ENCODE results near the gene SCUBE1. TPM values are rescaled to one million over a fixed set of nuclear protein-coding genes. Genes with fewer than 3 reads are reported as not detected.
A peak's percentile ranks its signal among the peaks of the same experiment; 100 is the strongest.

The SCUBE1 gene
- total RNA-seq, 4 donors from 2014 or later, result 0.68 to 6.4 (median 1.7) TPM

- Histone ChIP-seq H3K4me1 (peaks cover 0 to 19% (median 17%) of the 10 kb centered on the region in 4 donors), H3K27me3 (peaks cover 4% of the 10 kb centered on the region), H3K27ac (no peak overlapping the region), H3K9me3 (no peaks in the 10 kb centered on the region), H3K4me3 (no peak overlapping the region), H3K36me3 (no peaks in the 10 kb centered on the region)
- in situ Hi-C loops (cut with MboI; ENCODE audit: low pct_ligation_motif_present in 1 of 4, low pct_unique_long_range_greater_than_20kb in 1 of 4, low sequenced_read_pairs in 3 of 4) (no loop called here), intact Hi-C loops (cut with DNase I; ENCODE audit: low total_unique reads) (no loop called here)
- DNase-seq, result no peak
- TF ChIP-seq EP300 (IDR thresholded peaks at IDR 0.05; ENCODE audit: low read depth), result no peak
- TF ChIP-seq CTCF (IDR thresholded peaks at IDR 0.05), result no peak
- TF ChIP-seq POLR2A (IDR thresholded peaks at IDR 0.05), result no peak
- no peak for TF ChIP-seq POLR2AphosphoS5 (IDR thresholded peaks at IDR 0.05)
- 92% methylated on average over 5 of the region's 5 CpGs for WGBS, 2 donors (ENCODE audit: low coverage in 1 of 2)
Observed at GRCh38 chr22:43188829-43189545, 154.2 kb downstream of the SCUBE1 start.

GRCh38 chr22:43187171-43188099, 155.7 kb downstream of the SCUBE1 start:
- WGBS, 2 donors (ENCODE audit: low coverage in 1 of 2), result 2% methylated on average over 25 of the region's 86 CpGs; no CpG with 5 or more reads in 1 of the 2 donors
- Histone ChIP-seq H3K4me3 (peak overlapping the region; percentile 35 to 60 (median 42)), H3K36me3 (no peaks in the 10 kb centered on the region), H3K27me3 (peaks cover 4% of the 10 kb centered on the region), H3K27ac (peak overlapping the region; percentile 90 to 96 (median 93)), H3K4me1 (peaks cover 0 to 23% (median 18%) of the 10 kb centered on the region in 4 donors), H3K9me3 (no peaks in the 10 kb centered on the region)
- intact Hi-C loops (cut with DNase I; ENCODE audit: low total_unique reads), result no loop called here
- peak; percentile 97 for DNase-seq
- TF ChIP-seq POLR2A (IDR thresholded peaks at IDR 0.05) (peak; percentile 62), CTCF (IDR thresholded peaks at IDR 0.05) (peak; percentile 41 to 82 (median 66)), POLR2AphosphoS5 (IDR thresholded peaks at IDR 0.05) (peak; percentile 63 to 75 (median 65)), EP300 (IDR thresholded peaks at IDR 0.05; ENCODE audit: low read depth) (peak; percentile 34)
- in situ Hi-C loops (cut with MboI; ENCODE audit: low pct_ligation_motif_present in 1 of 4, low pct_unique_long_range_greater_than_20kb in 1 of 4, low sequenced_read_pairs in 3 of 4), result no loop called here

GRCh38 chr22:43186272-43187170, 156.7 kb downstream of the SCUBE1 start, which contains the start of gene TTLL12:
Gene TTLL12 (minus strand): TSS chr22:43187134. CDS start chr22:43187069, 65 bp downstream.
- DNase-seq, result peak; percentile 56
- peaks cover 0 to 23% (median 18%) of the 10 kb centered on the region in 4 donors for H3K4me1 ChIP-seq
- H3K27me3 ChIP-seq, result peaks cover 4% of the 10 kb centered on the region
- 2% methylated on average over 50 of the region's 87 CpGs; no CpG with 5 or more reads in 1 of the 2 donors for WGBS, 2 donors (ENCODE audit: low coverage in 1 of 2)
- H3K27ac ChIP-seq, result peak within 1 kb of the TSS; percentile 92 to 97 (median 95)
- intact Hi-C loops (cut with DNase I; ENCODE audit: low total_unique reads) (no loop called here), in situ Hi-C loops (cut with MboI; ENCODE audit: low pct_ligation_motif_present in 1 of 4, low pct_unique_long_range_greater_than_20kb in 1 of 4, low sequenced_read_pairs in 3 of 4) (no loop called here)
- no peaks in the 10 kb centered on the region for H3K9me3 ChIP-seq
- H3K36me3 ChIP-seq, result no peaks in the 10 kb centered on the region
- peak within 1 kb of the TSS; percentile 60 to 90 (median 78) for H3K4me3 ChIP-seq
- TF ChIP-seq POLR2A (IDR thresholded peaks at IDR 0.05), result no peak
- TF ChIP-seq EP300 (IDR thresholded peaks at IDR 0.05; ENCODE audit: low read depth), result no peak
- no peak for TF ChIP-seq CTCF (IDR thresholded peaks at IDR 0.05)
- peak in 1 of 3 donors; percentile 21 for TF ChIP-seq POLR2AphosphoS5 (IDR thresholded peaks at IDR 0.05)
